H1 (cell line): ENCODE data around the gene ABCA5. TPM values are rescaled to one million over a fixed set of nuclear protein-coding genes. Genes with fewer than 3 reads are reported as not detected.

Source experiments
- CTCF ChIA-PET: fragments of 300-600 bp; sonication (Branson Sonifier 250); formaldehyde crosslinking; loops from one replicate; lab custom pipeline; 2021; ENCODE audit not compliant: partially characterized antibody; lab: Charles Lee
- POLR2A ChIA-PET: fragments of 300-600 bp; sonication (Branson Sonifier 250); formaldehyde crosslinking; loops from one replicate; lab custom pipeline; 2021; ENCODE audit warnings: inconsistent platforms; ENCODE audit not compliant: partially characterized antibody; lab: Charles Lee
- DNase-seq, 2 experiments: peaks; one replicate each; pipeline versions ENCODE4 v3.0.0 to v3.0.0-alpha.2; 2010 to 2022; ENCODE audit warnings: low spot score in 2 of 2, low read depth in 1 of 2, mixed read lengths in 1 of 2
- FAIRE-seq: peaks from 2 replicates; lab custom pipeline; 2011; peaks lifted over from hg19 to GRCh38; lab: Jason Lieb, UNC
- H2AFZ ChIP-seq: 2 replicates; pipeline ENCODE4 v1.8.1; 2012; ENCODE audit warnings: low read length, inconsistent platforms
- H2AK5ac ChIP-seq: 2 replicates; pipeline ENCODE4 v1.6.1; 2013; ENCODE audit warnings: low read depth, low read length
- H2BK120ac ChIP-seq: replicated peaks from 2 replicates; pipeline ENCODE3; 2013; ENCODE audit warnings: low read depth, low read length, inconsistent platforms
- H2BK12ac ChIP-seq: 2 replicates; pipeline ENCODE4 v1.6.1; 2013; ENCODE audit warnings: low read depth, low read length
- H2BK15ac ChIP-seq: 2 replicates; pipeline ENCODE4 v1.6.1; 2013; ENCODE audit warnings: low read length
- H2BK20ac ChIP-seq: 2 replicates; pipeline ENCODE4 v1.6.1; 2013; ENCODE audit warnings: low read length
- H2BK5ac ChIP-seq: 2 replicates; pipeline ENCODE4 v1.6.1; 2013; ENCODE audit warnings: low read depth, low read length
- H3K14ac ChIP-seq: 2 replicates; pipeline ENCODE4 v1.6.1; 2013; ENCODE audit warnings: inconsistent platforms; ENCODE audit not compliant: insufficient read length
- H3K18ac ChIP-seq: 2 replicates; pipeline ENCODE4 v1.6.1; 2013; ENCODE audit warnings: low read length; ENCODE audit errors: extremely low read depth
- H3K23ac ChIP-seq: 2 replicates; pipeline ENCODE4 v1.6.1; 2013; ENCODE audit warnings: inconsistent platforms; ENCODE audit not compliant: insufficient read length
- H3K23me2 ChIP-seq: 2 replicates; pipeline ENCODE4 v1.6.1; 2013; ENCODE audit warnings: low read depth, low read length
- H3K27ac ChIP-seq: 2 replicates; pipeline ENCODE4 v1.6.1; 2011; ENCODE audit warnings: low read depth, low read length, inconsistent platforms
- H3K27me3 ChIP-seq, 4 experiments: replicated peaks in 1 of 4; 1 replicate in 1 of 4; 2 replicates in 3 of 4; pipeline versions ENCODE4 v1.6.1 to v1.8.1; 2011 to 2013; ENCODE audit warnings: low read length in 3 of 4, mild to moderate bottlenecking in 3 of 4, inconsistent platforms in 2 of 4, mixed read lengths in 2 of 4, moderate library complexity in 1 of 4; ENCODE audit not compliant: control insufficient read depth in 3 of 4, insufficient read depth in 3 of 4; ENCODE audit errors: extremely low read depth in 1 of 4
- H3K36me3 ChIP-seq, 4 experiments: 2 replicates each; pipeline versions ENCODE4 v1.6.1 to v1.8.1; 2011 to 2013; ENCODE audit warnings: mild to moderate bottlenecking in 4 of 4, low read length in 3 of 4, moderate library complexity in 2 of 4, control low read depth in 1 of 4, inconsistent platforms in 1 of 4; ENCODE audit not compliant: insufficient read depth in 4 of 4, control insufficient read depth in 2 of 4
- H3K4ac ChIP-seq: replicated peaks from 2 replicates; pipeline ENCODE3; 2013; ENCODE audit warnings: low read length, low read depth, mixed read lengths, inconsistent platforms; ENCODE audit not compliant: insufficient read length
- H3K4me1 ChIP-seq, 4 experiments: replicated peaks in 1 of 4; 1 replicate in 1 of 4; 2 replicates in 3 of 4; pipeline versions ENCODE4 v1.6.1 to v1.8.1; 2011 to 2013; ENCODE audit warnings: low read length in 3 of 4, inconsistent platforms in 2 of 4, mixed read lengths in 1 of 4; ENCODE audit not compliant: insufficient read depth in 4 of 4, control insufficient read depth in 3 of 4
- H3K4me2 ChIP-seq, 2 experiments: 2 replicates each; pipeline versions ENCODE4 v1.6.1 to v1.8.1; 2011 to 2013; ENCODE audit warnings: low read depth in 2 of 2, low read length in 2 of 2, control low read depth in 1 of 2, inconsistent platforms in 1 of 2, mild to moderate bottlenecking in 1 of 2; ENCODE audit not compliant: insufficient read depth in 1 of 2
- H3K4me3 ChIP-seq, 4 experiments: fragments of 200-600, 300-600 bp in 1 of 4; sonication (generic), shearing (Covaris generic), sonication (Bioruptor Twin) in 1 of 4; 2 replicates each; pipeline versions ENCODE4 v1.5.1 to v1.8.1; 2011 to 2016; ENCODE audit warnings: low read length in 4 of 4, low read depth in 3 of 4, control low read depth in 2 of 4, inconsistent platforms in 2 of 4, mild to moderate bottlenecking in 2 of 4, mixed read lengths in 1 of 4, moderate library complexity in 1 of 4; ENCODE audit not compliant: insufficient read depth in 2 of 4; ENCODE audit errors: extremely low read depth in 1 of 4
- H3K56ac ChIP-seq: replicated peaks from 2 replicates; pipeline ENCODE3; 2013; ENCODE audit warnings: low read depth, mild to moderate bottlenecking, mixed read lengths, low read length, inconsistent platforms; ENCODE audit not compliant: insufficient read length
- H3K79me1 ChIP-seq: 2 replicates; pipeline ENCODE4 v1.6.1; 2013; ENCODE audit warnings: low read depth, low read length, control low read depth
- H3K79me2 ChIP-seq, 2 experiments: 2 replicates each; pipeline versions ENCODE4 v1.6.1 to v1.8.1; 2012 to 2013; ENCODE audit warnings: low read length in 2 of 2, mild to moderate bottlenecking in 2 of 2, inconsistent platforms in 1 of 2; ENCODE audit not compliant: insufficient read depth in 2 of 2, control insufficient read depth in 1 of 2
- H3K9ac ChIP-seq, 4 experiments: replicated peaks in 1 of 4; 1 replicate in 1 of 4; 2 replicates in 3 of 4; pipeline versions ENCODE4 v1.6.1 to v1.8.1; 2011 to 2013; ENCODE audit warnings: low read depth in 3 of 4, low read length in 3 of 4, control low read depth in 2 of 4, mild to moderate bottlenecking in 2 of 4, moderate library complexity in 2 of 4, inconsistent platforms in 1 of 4; ENCODE audit errors: extremely low read depth in 1 of 4
- H3K9me3 ChIP-seq, 2 experiments: 2 replicates each; pipeline versions ENCODE4 v1.6.1 to v1.8.1; 2012 to 2013; ENCODE audit warnings: mild to moderate bottlenecking in 2 of 2, moderate library complexity in 2 of 2, control low read depth in 1 of 2, inconsistent platforms in 1 of 2, low read depth in 1 of 2, low read length in 1 of 2, mixed read lengths in 1 of 2; ENCODE audit not compliant: insufficient read depth in 2 of 2
- H4K20me1 ChIP-seq, 2 experiments: replicated peaks in 1 of 2; 2 replicates each; pipeline versions ENCODE3 to v1.8.1; 2011 to 2013; ENCODE audit warnings: inconsistent platforms in 2 of 2, low read length in 2 of 2, mild to moderate bottlenecking in 1 of 2; ENCODE audit not compliant: insufficient read depth in 2 of 2, control insufficient read depth in 1 of 2
- H4K5ac ChIP-seq: 2 replicates; pipeline ENCODE4 v1.6.1; 2013; ENCODE audit warnings: low read length, low read depth, mixed read lengths, inconsistent platforms; ENCODE audit not compliant: insufficient read length
- H4K8ac ChIP-seq: 2 replicates; pipeline ENCODE4 v1.8.0; 2013; ENCODE audit warnings: mild to moderate bottlenecking, moderate library complexity, low read length, inconsistent platforms; ENCODE audit not compliant: insufficient read depth; ENCODE audit errors: extremely low read depth
- H4K91ac ChIP-seq: replicated peaks from 2 replicates; pipeline ENCODE3; 2013; ENCODE audit warnings: low read length, mixed read lengths, inconsistent platforms; ENCODE audit not compliant: insufficient read length
- KDM4A ChIP-seq: IDR thresholded peaks from one replicate; pipeline ENCODE4 v1.7.1; 2012; ENCODE audit warnings: low read depth, mild to moderate bottlenecking, moderate library complexity, low read length, inconsistent platforms; ENCODE audit not compliant: severe bottlenecking
- SIRT6 ChIP-seq: IDR thresholded peaks from one replicate; pipeline ENCODE4 v1.7.1; 2012; ENCODE audit warnings: low read length, inconsistent platforms
- WGBS, 2 experiments: shearing (Covaris generic) in 1 of 2; methylation state at CpG; one replicate each; pipeline versions ENCODE4 v1.1.6 to v1.1.7; 2013 to 2015; ENCODE audit warnings: low lambda C conversion rate in 2 of 2, mixed read lengths in 2 of 2, inconsistent platforms in 1 of 2, low coverage in 1 of 2, missing lambda C conversion rate in 1 of 2; ENCODE audit not compliant: insufficient replicate concordance in 2 of 2, insufficient coverage in 1 of 2, insufficient read length in 1 of 2; ENCODE audit errors: extremely low coverage in 1 of 2, missing lambda C conversion rate in 1 of 2; 5-methylcytosine and 5-hydroxymethylcytosine counted together
- polyA plus RNA-seq, 7 experiments: library from polyadenylated mRNA; depleted of rRNA in 3 of 7; stranded (reverse) in 5 of 7; unstranded in 2 of 7; fragments of >200 nt in 5 of 7; fragments of 200-250 nt in 2 of 7; gene quantifications; 1 replicate in 5 of 7; 2 replicates in 1 of 7; 4 replicates in 1 of 7; pipeline versions ENCODE4 v1.2.1 to v1.2.3, GENCODE V29; 2011 to 2013; ENCODE audit warnings: missing spikeins in 2 of 7, mixed read lengths in 2 of 7
- total RNA-seq: library from RNA; stranded (reverse); fragmentation: NEBNext Ultra II Directional; extraction: Animal tissue kit (Norgen Biotek cat#: 25700); gene quantifications from 2 replicates; pipeline ENCODE4 v1.2.1, GENCODE V29; 2021

Gene ABCA5
- total and polyA plus RNA-seq, 2 of the 8 experiments (the other 6 are each of a cell fraction or from before 2014, with no cell fraction given): 1.3 to 4.1 TPM

DNA sequence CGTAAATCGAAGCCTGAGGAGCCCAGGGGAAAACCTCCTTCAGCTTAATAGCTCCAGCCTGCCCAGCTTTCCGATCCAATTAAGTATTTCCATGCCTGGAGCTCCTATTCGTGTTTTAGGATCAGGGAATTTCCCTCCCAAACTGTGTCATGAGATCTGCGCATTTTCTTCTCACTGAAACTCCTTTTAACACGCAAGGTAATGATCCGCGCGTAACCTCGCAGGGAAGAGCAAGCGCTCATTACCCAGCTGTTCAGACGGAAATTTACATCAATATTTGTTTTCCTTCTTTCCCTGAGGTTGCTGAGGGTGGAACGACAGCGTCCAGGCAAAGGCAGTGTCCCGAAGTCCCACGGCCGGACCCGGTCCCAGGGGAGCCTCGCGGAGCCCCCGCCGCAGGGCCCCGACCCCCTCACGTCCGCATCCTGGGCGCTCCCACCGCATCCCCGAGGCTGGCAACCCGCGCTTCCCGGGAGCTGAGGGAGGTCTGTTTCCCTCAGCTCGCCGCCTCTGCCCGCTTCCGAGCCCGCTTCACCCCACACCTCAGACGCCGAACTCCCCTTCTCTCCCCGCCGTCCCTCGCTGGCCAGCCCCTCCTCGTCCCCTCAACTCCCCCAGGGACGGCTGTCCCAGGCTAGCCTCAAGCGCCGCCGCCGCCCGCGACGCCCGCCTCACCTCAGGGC, 415 bp downstream of the ABCA5 start:
- H3K4ac ChIP-seq: no peak overlapping the region
- H4K91ac ChIP-seq: no peak overlapping the region
- no peak overlapping the region; a peak in 1 of 7 replicates for H3K9ac ChIP-seq
- no peaks in the 10 kb centered on the region for H4K20me1 ChIP-seq
- H3K4me2 ChIP-seq: peak overlapping the region; percentile 74 to 97
- 3% methylated on average over 37 of the region's 51 CpGs; no CpG with 5 or more reads in 1 of the 2 experiments for WGBS, 2 experiments
- no peak overlapping the region; the same call in 1 of the 2 replicates for H3K18ac ChIP-seq
- H3K14ac ChIP-seq: no peak overlapping the region
- no peaks in the 10 kb centered on the region for H3K36me3 ChIP-seq
- H3K23me2 ChIP-seq: peaks cover 11% of the 10 kb centered on the region
- H2AFZ ChIP-seq: 0 out of 2 replicates have a peak overlapping the region, but pooled peaks have one; percentile 43
- H3K4me3 ChIP-seq: peak overlapping the region; percentile 63 to 87 (median 72)
- H2BK5ac ChIP-seq: no peak overlapping the region
- no peak overlapping the region for H3K23ac ChIP-seq
- H3K79me1 ChIP-seq: no peaks in the 10 kb centered on the region
- POLR2A ChIA-PET: interaction anchor here (0.5 to 1.4 kb wide), 5 partner anchors 9 to 666 kb away, joined by 3 to 4 read pairs (median 3); no protein-coding TSS in a partner anchor
- no peak overlapping the region for H2BK120ac ChIP-seq
- no peak for TF ChIP-seq SIRT6
- peak; percentile 32 for TF ChIP-seq KDM4A
- TF ChIP-seq, all 59 proteins: peak for 1
- Histone ChIP-seq H2BK12ac (no peak overlapping the region), H2AK5ac (0 out of 2 replicates have a peak overlapping the region, but pooled peaks have one; percentile 34), H4K5ac (no peak overlapping the region), H2BK15ac (no peak overlapping the region), H3K4me1 (peaks cover 0 to 4% (median under 1%) of the 10 kb centered on the region in 4 experiments; a peak in 5 of 7 replicates), H2BK20ac (no peak overlapping the region), H4K8ac (no peak overlapping the region), H3K27ac (no peak overlapping the region), H3K79me2 (no peaks in the 10 kb centered on the region), H3K9me3 (peaks cover 2 to 4% of the 10 kb centered on the region in 2 experiments; a peak in 3 of 4 replicates), H3K27me3 (peaks cover 0 to 15% (median 10%) of the 10 kb centered on the region in 4 experiments; a peak in 5 of 7 replicates), H3K56ac (no peak overlapping the region)
- FAIRE-seq (no peak), DNase-seq (no peak)
- CTCF ChIA-PET: interaction anchor here (0.8 to 3.1 kb wide), 9 partner anchors 9 to 786 kb away, joined by 3 to 9 read pairs (median 4); no protein-coding TSS in a partner anchor
